H9 (cell line): ENCODE results near the gene CCDC33. TPM values are rescaled to one million over a fixed set of nuclear protein-coding genes. Genes with fewer than 3 reads are reported as not detected.

Experiments used
- DNase-seq: peaks from one replicate; pipeline ENCODE4 v3.0.0-alpha.2; 2017
- H2AFZ ChIP-seq: one replicate; pipeline ENCODE4 v1.6.1; 2013; ENCODE audit warnings: mild to moderate bottlenecking, low read length, control low read depth, moderate library complexity
- H2AK5ac ChIP-seq: 2 replicates; pipeline ENCODE4 v1.6.1; 2013; ENCODE audit warnings: low read length, control low read depth, mixed read lengths; ENCODE audit not compliant: insufficient read length
- H2BK120ac ChIP-seq: one replicate; pipeline ENCODE4 v1.6.1; 2013; ENCODE audit warnings: low read depth, mild to moderate bottlenecking, low read length, control low read depth, inconsistent platforms; ENCODE audit not compliant: poor library complexity, severe bottlenecking
- H2BK12ac ChIP-seq: 2 replicates; pipeline ENCODE4 v1.6.1; 2013; ENCODE audit warnings: low read length, control low read depth, mixed read lengths, low read depth; ENCODE audit not compliant: insufficient read length
- H2BK15ac ChIP-seq: 2 replicates; pipeline ENCODE4 v1.6.1; 2013; ENCODE audit warnings: low read depth, low read length, control low read depth
- H2BK20ac ChIP-seq: one replicate; pipeline ENCODE4 v1.6.1; 2013; ENCODE audit warnings: low read depth, mild to moderate bottlenecking, low read length, control low read depth, inconsistent platforms; ENCODE audit not compliant: poor library complexity, severe bottlenecking
- H2BK5ac ChIP-seq: 2 replicates; pipeline ENCODE4 v1.6.1; 2013; ENCODE audit warnings: low read length, control low read depth, mixed read lengths; ENCODE audit not compliant: insufficient read length
- H3K14ac ChIP-seq: 2 replicates; pipeline ENCODE4 v1.6.1; 2013; ENCODE audit warnings: low read length, control low read depth; ENCODE audit not compliant: insufficient read depth
- H3K18ac ChIP-seq: 2 replicates; pipeline ENCODE4 v1.6.1; 2013; ENCODE audit warnings: low read depth, mild to moderate bottlenecking, mixed read lengths, low read length, control low read depth; ENCODE audit not compliant: insufficient read length
- H3K23ac ChIP-seq: 2 replicates; pipeline ENCODE4 v1.6.1; 2013; ENCODE audit warnings: low read length, control low read depth, mixed read lengths, low read depth; ENCODE audit not compliant: insufficient read length
- H3K23me2 ChIP-seq: 2 replicates; pipeline ENCODE4 v1.6.1; 2013; ENCODE audit warnings: low read depth, mild to moderate bottlenecking, mixed read lengths, low read length, control low read depth; ENCODE audit not compliant: insufficient read length, poor library complexity, severe bottlenecking
- H3K27ac ChIP-seq: 2 replicates; pipeline ENCODE4 v1.5.1; 2013; ENCODE audit warnings: low read length, control low read depth, mixed read lengths, low read depth; ENCODE audit not compliant: insufficient read length
- H3K27me3 ChIP-seq: 2 replicates; pipeline ENCODE4 v1.6.1; 2013; ENCODE audit warnings: low read length, control low read depth, inconsistent platforms; ENCODE audit not compliant: insufficient read depth
- H3K4ac ChIP-seq: 2 replicates; pipeline ENCODE4 v1.6.1; 2013; ENCODE audit warnings: low read depth, mild to moderate bottlenecking, control low read depth, inconsistent platforms, low read length, moderate library complexity
- H3K4me1 ChIP-seq: 2 replicates; pipeline ENCODE4 v1.6.1; 2013; ENCODE audit warnings: low read length, control low read depth, inconsistent platforms; ENCODE audit not compliant: insufficient read depth
- H3K4me2 ChIP-seq: 2 replicates; pipeline ENCODE4 v1.6.1; 2013; ENCODE audit warnings: low read length, control low read depth, mixed read lengths; ENCODE audit not compliant: insufficient read length, insufficient read depth
- H3K56ac ChIP-seq: 2 replicates; pipeline ENCODE4 v1.6.1; 2013; ENCODE audit warnings: low read depth, mild to moderate bottlenecking, mixed read lengths, low read length, control low read depth; ENCODE audit not compliant: insufficient read length
- H3K79me1 ChIP-seq: 2 replicates; pipeline ENCODE4 v1.6.1; 2013; ENCODE audit warnings: low read depth, mild to moderate bottlenecking, moderate library complexity, low read length, control low read depth, inconsistent platforms; ENCODE audit not compliant: insufficient read depth, poor library complexity, severe bottlenecking
- H3K79me2 ChIP-seq: 2 replicates; pipeline ENCODE4 v1.6.1; 2013; ENCODE audit warnings: low read length, control low read depth, inconsistent platforms; ENCODE audit not compliant: insufficient read depth
- H3K9ac ChIP-seq: 2 replicates; pipeline ENCODE4 v1.6.1; 2013; ENCODE audit warnings: low read length, control low read depth, mixed read lengths; ENCODE audit not compliant: insufficient read length; ENCODE audit errors: extremely low read depth
- H3K9me3 ChIP-seq: one replicate; pipeline ENCODE4 v1.6.1; 2013; ENCODE audit warnings: low read depth, low read length, inconsistent platforms; ENCODE audit not compliant: control insufficient read depth
- H3T11ph ChIP-seq: one replicate; pipeline ENCODE4 v1.6.1; 2013; ENCODE audit warnings: mild to moderate bottlenecking, low read length, control low read depth, inconsistent platforms
- H4K20me1 ChIP-seq: one replicate; pipeline ENCODE4 v1.6.1; 2013; ENCODE audit not compliant: control insufficient read depth, insufficient read length, insufficient read depth
- H4K5ac ChIP-seq: 2 replicates; pipeline ENCODE4 v1.6.1; 2013; ENCODE audit warnings: low read depth, mild to moderate bottlenecking, mixed read lengths, low read length, control low read depth; ENCODE audit not compliant: insufficient read length
- H4K8ac ChIP-seq: replicated peaks from 2 replicates; pipeline ENCODE4 v1.6.1; 2013; ENCODE audit warnings: low read length, control low read depth, mixed read lengths, low read depth; ENCODE audit not compliant: insufficient read length
- H4K91ac ChIP-seq: 2 replicates; pipeline ENCODE4 v1.6.1; 2013; ENCODE audit warnings: low read depth, mild to moderate bottlenecking, moderate library complexity, mixed read lengths, low read length, control low read depth; ENCODE audit not compliant: insufficient read length
- H3K27ac Mint-ChIP-seq, 3 experiments: 2 replicates in 2 of 3; 3 replicates in 1 of 3; pipeline ENCODE4 v1.8.0; 2020 to 2021; ENCODE audit warnings: mixed read lengths in 3 of 3, mild to moderate bottlenecking in 1 of 3, moderate library complexity in 1 of 3
- H3K27me3 Mint-ChIP-seq: 2 replicates; pipeline ENCODE4 v1.8.0; 2021; ENCODE audit warnings: low read depth, mild to moderate bottlenecking, moderate library complexity, mixed read lengths
- H3K36me3 Mint-ChIP-seq, 3 experiments: 2 replicates in 2 of 3; 3 replicates in 1 of 3; pipeline ENCODE4 v1.8.0; 2020 to 2021; ENCODE audit warnings: low read depth in 3 of 3, mixed read lengths in 3 of 3; ENCODE audit not compliant: insufficient read depth in 1 of 3
- H3K4me1 Mint-ChIP-seq, 2 experiments: 2 replicates each; pipeline ENCODE4 v1.8.0; 2020; ENCODE audit warnings: mixed read lengths in 2 of 2
- H3K4me3 Mint-ChIP-seq, 2 experiments: 2 replicates in 1 of 2; 3 replicates in 1 of 2; pipeline ENCODE4 v1.8.0; 2020 to 2021; ENCODE audit warnings: mild to moderate bottlenecking in 2 of 2, mixed read lengths in 2 of 2, moderate library complexity in 1 of 2
- H3K9me3 Mint-ChIP-seq, 2 experiments: 2 replicates in 1 of 2; 3 replicates in 1 of 2; pipeline ENCODE4 v1.8.0; 2020; ENCODE audit warnings: mild to moderate bottlenecking in 2 of 2, mixed read lengths in 2 of 2, moderate library complexity in 1 of 2
- WGBS: extraction: QIAGEN DNeasy Blood & Tissue Kit; methylation state at CpG from one replicate; pipeline ENCODE4 v1.1.7; 2013; ENCODE audit warnings: missing lambda C conversion rate, low lambda C conversion rate, mixed read lengths; ENCODE audit not compliant: insufficient read length; ENCODE audit errors: extremely low coverage; 5-methylcytosine and 5-hydroxymethylcytosine counted together
- total RNA-seq: library from RNA; stranded (reverse); gene quantifications from 2 replicates; pipeline ENCODE4 v1.2.1, GENCODE V29; 2021
- TF ChIP-seq, protein P1 (sequence below): fragments of 200-600 bp; sonication (generic); conservative IDR thresholded peaks from 3 replicates; pipeline ENCODE4 v1.8.0; 2021; ENCODE audit warnings: antibody characterized with exemption, mild to moderate bottlenecking

CCDC33 gene
- total RNA-seq, 1 experiment from 2014 or later = 4.6 TPM

DNA sequence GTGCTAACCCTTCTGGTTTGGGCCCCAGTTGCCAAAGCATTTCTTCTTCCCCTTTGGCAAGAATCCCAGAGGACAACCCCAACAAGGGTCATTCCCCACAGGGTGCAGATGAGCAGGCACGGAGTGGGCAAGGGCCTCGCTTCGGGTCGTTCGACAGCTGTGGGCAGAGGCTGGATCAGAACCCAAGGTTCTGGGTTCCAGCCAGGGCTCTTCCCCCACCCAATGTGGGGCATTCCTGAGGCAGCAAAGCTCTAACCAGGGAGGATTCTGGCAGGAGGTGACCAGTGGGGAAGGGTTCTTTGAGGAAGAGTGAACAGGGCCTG is 83.0 kb downstream of the CCDC33 start:
- no peak overlapping the region for H2BK120ac ChIP-seq
- no peaks in the 10 kb centered on the region for H3K9me3 ChIP-seq
- no peak overlapping the region for H3K23ac ChIP-seq
- H3K27me3 ChIP-seq = no peaks in the 10 kb centered on the region
- no peak overlapping the region for H2AK5ac ChIP-seq
- H3K14ac ChIP-seq = no peak overlapping the region
- H4K5ac ChIP-seq = no peak overlapping the region
- H2AFZ ChIP-seq = no peak overlapping the region
- no peak overlapping the region for H3K4ac ChIP-seq
- H2BK20ac ChIP-seq = no peak overlapping the region
- H3T11ph ChIP-seq = no peak overlapping the region
- Mint-ChIP-seq H3K9me3 (no peaks in the 10 kb centered on the region), H3K36me3 (no peaks in the 10 kb centered on the region; a peak in 1 of 7 replicates), H3K4me1 (peaks cover 26 to 48% of the 10 kb centered on the region in 2 experiments), H3K27me3 (no peaks in the 10 kb centered on the region; the same call in none of the 2 replicates), H3K4me3 (no peak overlapping the region), H3K27ac (no peak overlapping the region)
- no peak for DNase-seq
- no peaks in the 10 kb centered on the region for H3K79me1 ChIP-seq
- H2BK15ac ChIP-seq = no peak overlapping the region
- peak overlapping the region; percentile 33 for H3K18ac ChIP-seq
- H2BK5ac ChIP-seq = no peak overlapping the region
- TF ChIP-seq, protein P1, sequence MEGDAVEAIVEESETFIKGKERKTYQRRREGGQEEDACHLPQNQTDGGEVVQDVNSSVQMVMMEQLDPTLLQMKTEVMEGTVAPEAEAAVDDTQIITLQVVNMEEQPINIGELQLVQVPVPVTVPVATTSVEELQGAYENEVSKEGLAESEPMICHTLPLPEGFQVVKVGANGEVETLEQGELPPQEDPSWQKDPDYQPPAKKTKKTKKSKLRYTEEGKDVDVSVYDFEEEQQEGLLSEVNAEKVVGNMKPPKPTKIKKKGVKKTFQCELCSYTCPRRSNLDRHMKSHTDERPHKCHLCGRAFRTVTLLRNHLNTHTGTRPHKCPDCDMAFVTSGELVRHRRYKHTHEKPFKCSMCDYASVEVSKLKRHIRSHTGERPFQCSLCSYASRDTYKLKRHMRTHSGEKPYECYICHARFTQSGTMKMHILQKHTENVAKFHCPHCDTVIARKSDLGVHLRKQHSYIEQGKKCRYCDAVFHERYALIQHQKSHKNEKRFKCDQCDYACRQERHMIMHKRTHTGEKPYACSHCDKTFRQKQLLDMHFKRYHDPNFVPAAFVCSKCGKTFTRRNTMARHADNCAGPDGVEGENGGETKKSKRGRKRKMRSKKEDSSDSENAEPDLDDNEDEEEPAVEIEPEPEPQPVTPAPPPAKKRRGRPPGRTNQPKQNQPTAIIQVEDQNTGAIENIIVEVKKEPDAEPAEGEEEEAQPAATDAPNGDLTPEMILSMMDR = no peak
- H3K9ac ChIP-seq = no peak overlapping the region
- no peak overlapping the region for H4K8ac ChIP-seq
- no peaks in the 10 kb centered on the region; the same call in 1 of the 2 replicates for H3K4me1 ChIP-seq
- H3K4me2 ChIP-seq = no peak overlapping the region
- WGBS = no CpG with 5 or more reads among the region's 5 CpGs
- H4K20me1 ChIP-seq = no peaks in the 10 kb centered on the region
- H3K27ac ChIP-seq = no peak overlapping the region
- no peak overlapping the region for H4K91ac ChIP-seq
- H3K79me2 ChIP-seq = no peaks in the 10 kb centered on the region
- H3K23me2 ChIP-seq = no peaks in the 10 kb centered on the region
- no peak overlapping the region for H3K56ac ChIP-seq
- H2BK12ac ChIP-seq = no peak overlapping the region
